Fibroblast of skin of left biceps (primary cell): ENCODE results near the gene ADGRL3.
A peak's percentile ranks its signal among the peaks of the same experiment; 100 is the strongest.
"Not testable (repeated sequence)": the region's sequence is repeated elsewhere in the genome, so short reads cannot be mapped to it uniquely, and the experiment has no call there.

ENCODE experiments used
- DNase-seq, 2 experiments: peaks; one replicate each; pipeline ENCODE4 v3.0.0-alpha.2; 2013; ENCODE audit warnings: low read depth in 2 of 2

ADGRL3 gene

DNA sequence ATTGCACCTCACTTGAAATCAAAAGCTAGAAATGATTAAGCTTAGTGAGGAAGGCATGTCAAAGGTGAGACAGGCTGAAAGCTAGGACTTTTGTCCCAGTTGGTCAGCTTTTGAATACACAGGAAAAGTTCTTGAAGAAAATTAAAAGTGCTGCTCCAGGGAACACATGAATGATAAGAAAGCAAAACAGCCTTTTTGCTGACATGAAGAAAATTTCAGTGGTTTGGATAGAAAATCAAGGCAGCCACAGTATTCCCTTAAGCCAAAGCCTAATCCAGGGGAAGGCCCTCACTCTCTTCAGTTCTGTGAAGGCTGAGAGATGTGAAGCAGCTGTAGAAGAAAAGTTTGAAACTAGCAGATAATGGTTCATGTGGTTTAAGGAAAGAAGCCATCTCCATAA, 150.8 kb downstream of the ADGRL3 start:
- no peak for DNase-seq

DNA sequence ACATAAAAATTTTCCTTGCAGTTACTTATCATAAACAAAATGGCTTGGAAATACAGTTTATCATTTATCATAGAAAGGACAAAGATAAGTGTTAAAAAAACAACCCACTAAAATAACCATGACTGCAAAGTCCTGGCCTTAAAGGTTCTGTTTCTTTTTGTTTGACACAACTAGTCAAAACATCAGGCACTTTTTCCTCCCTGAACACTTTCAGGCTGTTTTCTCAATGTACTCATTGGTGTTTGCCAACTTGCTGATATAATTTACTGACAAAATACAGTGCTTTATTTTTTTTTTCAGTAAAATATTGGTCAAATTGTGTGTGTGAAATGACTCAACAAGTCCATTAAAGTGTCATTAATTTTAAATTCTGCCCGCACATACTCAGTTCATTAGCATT, 156.6 kb downstream of the ADGRL3 start:
- DNase-seq, result no peak

GRCh38 chr4:61359301-61359700, 159.2 kb downstream of the ADGRL3 start:
- DNase-seq, result no peak

- not testable (repeated sequence) for DNase-seq
Observed at GRCh38 chr4:61372817-61373216, 172.7 kb downstream of the ADGRL3 start.

DNA sequence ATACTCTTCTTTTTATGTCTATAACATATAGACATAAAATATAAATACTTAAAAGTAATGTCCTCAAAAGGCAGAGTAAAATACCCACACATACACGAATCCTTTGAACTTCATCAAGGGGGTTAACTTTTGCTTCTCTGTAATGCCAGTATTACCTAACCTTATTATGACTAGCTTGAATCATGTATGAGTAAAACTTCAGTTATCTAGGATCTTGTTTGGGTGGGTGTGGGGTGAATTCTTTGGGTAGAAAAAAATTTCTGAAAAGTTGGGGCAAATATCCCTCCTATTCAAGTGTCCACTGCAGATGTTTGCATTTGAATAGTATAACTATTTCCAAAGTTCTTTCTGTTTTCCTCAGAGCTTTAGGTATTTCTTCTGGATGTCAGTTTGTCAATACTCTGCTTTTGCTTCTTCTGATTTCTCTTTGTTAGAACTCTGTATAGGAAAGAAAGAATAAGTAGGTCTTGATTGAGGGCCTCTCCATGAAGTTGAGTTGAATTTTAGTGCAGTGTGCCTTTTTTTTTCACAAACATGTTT, 173.8 kb downstream of the ADGRL3 start:
- peak; percentile 16 to 19 for DNase-seq

GRCh38 chr4:61374447-61374891, 174.3 kb downstream of the ADGRL3 start:
- DNase-seq, result peak; percentile 46 to 53

- peak in 1 of 2 experiments; percentile 3 for DNase-seq
Observed at GRCh38 chr4:61375301-61375700, 175.2 kb downstream of the ADGRL3 start.

DNA sequence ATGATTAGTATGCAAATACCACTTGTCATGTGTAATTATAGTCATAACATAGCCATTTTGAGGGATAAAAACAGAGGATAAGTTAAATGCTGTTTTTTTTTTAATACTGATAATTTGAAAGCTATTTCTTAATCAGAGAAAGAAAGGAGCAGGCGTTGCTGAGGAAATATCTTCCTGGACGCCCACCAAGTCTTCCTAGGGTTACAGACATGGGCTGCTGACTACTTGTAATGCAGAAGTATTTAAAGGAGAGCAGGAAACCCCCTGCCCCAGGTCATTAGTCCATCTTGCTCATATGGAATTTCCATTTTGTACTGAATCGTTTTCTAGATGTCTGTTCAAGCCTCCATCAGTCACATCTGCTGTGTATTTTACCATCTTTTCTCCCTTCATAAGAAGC, 176.2 kb downstream of the ADGRL3 start:
- no peak for DNase-seq

DNA sequence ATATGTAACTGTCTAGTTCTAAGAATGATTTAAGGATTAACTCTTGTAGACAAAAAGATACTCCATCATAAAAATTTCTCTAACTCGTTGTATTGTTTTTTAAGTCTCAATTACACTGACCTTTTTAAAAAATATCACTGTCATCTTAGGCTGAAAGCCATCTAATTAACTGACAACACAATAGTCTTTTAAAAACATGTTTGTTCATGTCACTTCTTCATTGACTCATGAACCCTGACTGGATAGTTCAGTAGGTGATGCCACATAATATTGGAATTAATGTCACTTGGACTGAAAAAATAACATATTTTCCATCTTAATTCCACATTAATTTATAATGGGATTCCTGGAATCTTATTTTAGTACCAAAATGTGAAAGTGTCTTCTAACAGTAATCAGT, 179.3 kb downstream of the ADGRL3 start:
- DNase-seq, result no peak

GRCh38 chr4:61380865-61381264, 180.7 kb downstream of the ADGRL3 start:
- no peak for DNase-seq

DNA sequence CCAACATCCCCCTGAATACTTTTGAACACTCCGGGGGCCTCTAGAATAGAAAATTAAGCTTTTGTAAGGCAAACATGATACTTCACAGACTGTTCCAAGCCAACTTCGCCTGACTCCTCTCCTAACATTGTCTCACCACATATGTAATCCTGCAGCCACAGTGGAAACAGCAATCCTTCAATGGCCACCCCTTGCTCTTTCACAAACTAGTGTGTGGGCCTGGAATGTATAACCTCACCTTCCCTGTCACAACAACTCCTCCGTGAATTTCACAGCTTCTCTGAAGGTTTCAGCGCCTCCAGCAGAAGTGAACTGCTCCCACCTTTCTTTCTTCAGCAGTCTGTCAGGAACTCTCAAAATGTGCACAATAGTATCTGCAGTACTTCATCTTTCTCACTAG, 185.1 kb downstream of the ADGRL3 start:
- no peak for DNase-seq

DNA sequence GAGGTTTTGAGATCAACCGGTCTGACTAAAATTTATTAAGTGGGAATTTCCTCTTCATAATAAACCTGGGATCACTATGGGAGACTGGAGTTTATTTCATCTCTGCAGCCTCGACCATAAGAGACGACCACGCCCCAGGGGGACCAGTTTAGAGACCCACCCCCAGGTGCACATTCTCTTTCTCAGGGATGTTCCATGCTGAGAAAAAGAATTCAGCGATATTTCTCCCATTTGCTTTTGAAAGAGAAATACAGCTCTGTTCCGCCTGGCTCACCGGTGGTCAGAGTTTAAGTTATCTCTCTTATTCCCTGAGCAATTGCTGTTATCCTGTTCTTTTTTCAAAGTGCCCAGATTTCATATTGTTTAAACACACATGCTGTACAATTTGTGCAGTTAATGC, 187.2 kb downstream of the ADGRL3 start:
- not testable (repeated sequence) for DNase-seq

GRCh38 chr4:61389640-61390039, 189.5 kb downstream of the ADGRL3 start:
- no peak for DNase-seq

GRCh38 chr4:61395754-61396153, 195.6 kb downstream of the ADGRL3 start:
- DNase-seq, result no peak

DNA sequence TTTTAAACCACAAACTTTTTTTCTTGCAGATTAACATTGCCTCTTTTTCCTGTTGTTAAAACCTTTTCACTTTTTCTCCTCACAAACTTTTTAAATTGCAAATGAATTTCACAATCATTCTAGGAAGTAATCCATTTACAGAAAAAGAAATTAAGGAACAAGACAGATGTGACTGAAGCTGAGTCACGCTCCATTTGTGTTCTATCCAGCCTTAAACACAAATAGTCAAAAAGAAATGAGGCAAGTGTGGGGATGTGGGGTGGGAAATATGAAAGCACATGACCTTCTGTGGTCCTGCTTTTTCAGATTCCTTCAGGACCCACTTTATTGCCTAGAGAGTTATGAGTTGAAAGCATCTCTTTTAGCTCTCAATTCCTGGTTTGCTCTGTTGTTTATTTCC, 197.0 kb downstream of the ADGRL3 start:
- no peak for DNase-seq

DNA sequence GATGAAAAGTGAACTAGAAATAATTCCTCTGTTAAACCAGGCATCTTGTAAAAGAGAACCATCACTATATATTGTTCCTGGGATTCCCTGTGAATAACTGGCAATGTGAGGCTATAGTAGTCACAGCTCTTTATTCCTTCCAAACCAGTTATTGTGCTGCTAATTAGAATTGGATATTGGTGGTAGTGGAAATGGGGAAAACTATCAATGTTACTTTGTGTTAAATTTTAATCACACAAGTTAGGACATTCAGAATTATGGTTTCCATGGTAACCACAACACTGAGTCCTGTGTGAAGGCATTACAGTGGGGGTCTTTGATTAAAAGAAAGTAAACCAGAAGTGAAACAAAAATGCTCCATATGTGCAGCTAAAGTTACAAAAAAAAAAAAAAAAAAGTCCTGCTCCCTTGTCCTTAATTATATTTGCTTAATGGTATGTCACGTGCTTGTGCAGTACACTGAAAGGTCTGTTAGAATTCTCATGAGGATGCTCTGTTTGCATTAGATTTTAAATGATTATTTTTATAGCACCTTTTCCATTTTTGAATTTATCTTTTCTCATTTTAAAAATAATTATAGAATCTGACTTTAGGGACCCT, 200.4 kb downstream of the ADGRL3 start:
- DNase-seq, result no peak

- DNase-seq, result no peak
Observed at GRCh38 chr4:61401771-61402170, 201.6 kb downstream of the ADGRL3 start.

DNA sequence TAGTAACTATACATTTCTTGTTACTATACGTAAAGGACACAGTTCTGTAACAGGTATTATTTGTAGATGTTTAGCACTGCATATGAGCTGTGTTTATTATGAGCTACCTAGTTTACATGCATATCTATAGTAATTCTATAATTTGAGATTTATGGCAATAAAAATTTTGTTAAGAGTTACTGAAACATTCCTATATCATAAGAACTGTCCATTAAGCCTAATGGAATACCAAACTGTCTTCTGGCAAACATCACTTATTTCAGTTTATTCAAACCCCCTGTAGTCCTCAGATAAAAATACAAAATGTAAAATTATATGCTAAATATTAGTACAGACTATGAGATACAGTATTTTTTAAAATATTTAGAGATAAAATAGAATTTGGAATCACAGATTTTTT, 205.2 kb downstream of the ADGRL3 start:
- DNase-seq, result no peak

- no peak for DNase-seq
Observed at GRCh38 chr4:61406677-61407076, 206.6 kb downstream of the ADGRL3 start.

GRCh38 chr4:61407642-61408618, 207.8 kb downstream of the ADGRL3 start:
- DNase-seq, result no peak

DNA sequence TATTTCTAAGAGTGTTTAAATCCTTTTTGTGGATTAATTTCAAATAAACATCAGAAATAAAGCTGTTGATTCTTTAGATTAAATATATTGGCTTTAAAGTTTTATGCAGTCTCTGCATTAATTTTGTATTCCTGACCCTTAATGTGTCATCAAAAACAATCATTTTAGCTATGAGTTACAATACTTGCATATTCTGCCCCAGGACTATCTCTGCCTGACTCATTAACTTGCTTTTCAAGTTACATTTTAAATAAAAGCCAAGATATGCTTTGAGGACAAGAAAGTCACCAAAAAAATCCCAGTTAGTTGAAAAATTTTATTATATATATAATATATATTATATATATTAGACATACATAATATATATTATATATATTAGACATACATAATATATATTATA, 208.7 kb downstream of the ADGRL3 start:
- DNase-seq, result no peak

- no peak for DNase-seq
Observed at GRCh38 chr4:61411241-61411640, 211.1 kb downstream of the ADGRL3 start.

DNA sequence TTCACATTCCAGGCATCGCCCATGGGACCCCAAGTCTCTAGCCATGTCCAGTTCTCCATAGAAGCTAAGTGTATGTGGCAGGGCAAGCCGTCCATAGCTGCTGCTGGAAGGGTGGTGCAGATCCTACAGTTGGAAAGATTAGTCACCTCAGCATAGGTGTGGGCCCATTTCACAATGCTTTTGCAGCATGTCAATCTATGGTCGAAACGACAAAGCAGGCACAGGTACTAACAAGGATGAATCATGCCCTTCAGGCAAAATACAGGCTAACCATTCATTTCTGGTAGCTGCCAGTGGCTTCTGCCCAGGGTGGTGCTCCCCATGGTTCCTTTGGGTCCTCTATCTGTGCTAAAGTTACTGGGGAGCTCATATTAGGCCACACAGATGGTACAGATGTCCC, 225.2 kb downstream of the ADGRL3 start:
- no peak for DNase-seq
